ENCODE results near the gene CCDC88C.

DNA sequence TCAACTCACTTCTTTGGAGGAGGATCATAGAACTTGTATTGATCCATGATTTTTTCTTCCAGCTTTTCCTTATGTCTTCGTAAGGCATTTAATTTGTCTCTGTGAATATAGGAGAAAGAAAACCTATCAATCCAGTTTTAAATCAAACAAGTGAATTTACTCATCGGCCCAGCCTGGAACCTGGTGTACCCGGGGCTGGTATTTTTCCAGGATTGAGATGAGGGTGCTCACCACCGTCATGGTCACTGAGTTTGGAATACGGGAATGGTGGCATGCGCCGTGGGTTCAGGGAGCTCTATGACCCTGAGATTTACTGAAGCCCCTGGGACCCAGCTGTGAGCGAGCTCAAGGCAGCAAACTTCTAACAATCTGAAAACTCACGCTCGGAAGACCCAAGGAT is 126.6 kb downstream of the CCDC88C start:
- TF ChIP-seq, protein P1, sequence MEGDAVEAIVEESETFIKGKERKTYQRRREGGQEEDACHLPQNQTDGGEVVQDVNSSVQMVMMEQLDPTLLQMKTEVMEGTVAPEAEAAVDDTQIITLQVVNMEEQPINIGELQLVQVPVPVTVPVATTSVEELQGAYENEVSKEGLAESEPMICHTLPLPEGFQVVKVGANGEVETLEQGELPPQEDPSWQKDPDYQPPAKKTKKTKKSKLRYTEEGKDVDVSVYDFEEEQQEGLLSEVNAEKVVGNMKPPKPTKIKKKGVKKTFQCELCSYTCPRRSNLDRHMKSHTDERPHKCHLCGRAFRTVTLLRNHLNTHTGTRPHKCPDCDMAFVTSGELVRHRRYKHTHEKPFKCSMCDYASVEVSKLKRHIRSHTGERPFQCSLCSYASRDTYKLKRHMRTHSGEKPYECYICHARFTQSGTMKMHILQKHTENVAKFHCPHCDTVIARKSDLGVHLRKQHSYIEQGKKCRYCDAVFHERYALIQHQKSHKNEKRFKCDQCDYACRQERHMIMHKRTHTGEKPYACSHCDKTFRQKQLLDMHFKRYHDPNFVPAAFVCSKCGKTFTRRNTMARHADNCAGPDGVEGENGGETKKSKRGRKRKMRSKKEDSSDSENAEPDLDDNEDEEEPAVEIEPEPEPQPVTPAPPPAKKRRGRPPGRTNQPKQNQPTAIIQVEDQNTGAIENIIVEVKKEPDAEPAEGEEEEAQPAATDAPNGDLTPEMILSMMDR (IDR thresholded peaks at IDR 0.05), result no peak
- TF ChIP-seq POLR2A (IDR thresholded peaks at IDR 0.05) (no peak), EP300 (IDR thresholded peaks at IDR 0.05) (no peak)
